GM04504 (cell line): Measurements from ENCODE around the gene OR4Q2.
"Not testable (repeated sequence)": the region's sequence is repeated elsewhere in the genome, so short reads cannot be mapped to it uniquely, and the experiment has no call there.

Experiments
- DNase-seq: peaks from one replicate; pipeline ENCODE4 v3.0.0-alpha.2; 2012; ENCODE audit warnings: low read depth

Gene OR4Q2

GRCh38 chr14:20001863-20002262 lies at the start of gene OR4Q2:
Gene OR4Q2 (plus strand): TSS chr14:20002163.
- DNase-seq: no peak

- not testable (repeated sequence) for DNase-seq
Observed at GRCh38 chr14:19969735-19970134, 32.2 kb upstream of the OR4Q2 start.

- no peak for DNase-seq
Observed at GRCh38 chr14:19974844-19975243, 27.1 kb upstream of the OR4Q2 start.

- DNase-seq: no peak
Observed at GRCh38 chr14:19975291-19975690, 26.7 kb upstream of the OR4Q2 start, which contains the start of gene OR4K15. Gene OR4K15 (plus strand): TSS chr14:19975591. CDS start chr14:19975591, 0 bp downstream.

GRCh38 chr14:19993438-19993837 lies 8.5 kb upstream of the OR4Q2 start:
- DNase-seq: no peak

- DNase-seq: no peak
Observed at GRCh38 chr14:20002319-20002718, 356 bp downstream of the OR4Q2 start.

GRCh38 chr14:20008156-20008555 lies 6.2 kb downstream of the OR4Q2 start:
- no peak for DNase-seq

GRCh38 chr14:20019257-20019865 lies 17.4 kb downstream of the OR4Q2 start, which contains the start of gene OR4K14:
Gene OR4K14 (minus strand): TSS chr14:20019307. CDS start chr14:20015193, 4,114 bp downstream.
- DNase-seq: no peak

GRCh38 chr14:20031058-20031457 lies 29.1 kb downstream of the OR4Q2 start:
- DNase-seq: no peak

- no peak for DNase-seq
Observed at GRCh38 chr14:20035449-20035848, 33.5 kb downstream of the OR4Q2 start.

GRCh38 chr14:20035938-20036337 lies 34.0 kb downstream of the OR4Q2 start, which contains the start of gene OR4K13:
Gene OR4K13 (minus strand): TSS chr14:20036038. CDS start chr14:20034758, 1,280 bp downstream.
- DNase-seq: no peak

GRCh38 chr14:20044243-20044642 lies 42.3 kb downstream of the OR4Q2 start:
- no peak for DNase-seq

GRCh38 chr14:20048202-20048601 lies 46.2 kb downstream of the OR4Q2 start:
- no peak for DNase-seq
